ENCODE results near the gene PLA2G4E. TPM values are rescaled to one million over a fixed set of nuclear protein-coding genes. Genes with fewer than 3 reads are reported as not detected.

Gene PLA2G4E
- polyA plus RNA-seq, 3 donors, result not detected

DNA sequence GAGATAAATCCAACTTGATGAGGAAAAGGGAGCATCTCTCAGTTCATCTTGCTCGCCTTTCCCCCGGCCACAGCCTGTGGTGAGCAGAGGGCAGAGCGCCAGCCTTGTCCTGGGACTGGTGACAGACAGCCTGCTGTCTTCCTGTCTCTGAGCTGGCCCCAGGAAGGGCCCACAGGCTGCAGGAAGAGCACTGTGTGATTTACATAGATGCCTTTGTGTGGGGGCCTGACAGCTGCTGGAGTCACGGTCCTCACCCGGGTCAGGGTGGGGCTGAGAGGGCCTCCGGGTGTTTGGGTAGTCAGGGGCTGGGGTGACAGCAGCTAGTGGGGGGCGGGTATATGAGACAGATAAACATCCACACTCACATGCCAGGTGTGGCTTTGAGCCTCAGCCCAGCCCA lies 44.2 kb upstream of the PLA2G4E start:
- no peak overlapping the region for H2AFZ ChIP-seq (ENCODE audit: insufficient read depth, low read depth, low read length, poor library complexity, severe bottlenecking)
- Mint-ChIP-seq H3K4me3 (no peak overlapping the region), H3K4me1 (peaks cover 10% of the 10 kb centered on the region), H3K36me3 (no peaks in the 10 kb centered on the region), H3K27ac (no peak overlapping the region), H3K27me3 (ENCODE audit: low read depth in 3 of 3) (peaks cover 0 to 12% (median under 1%) of the 10 kb centered on the region in 3 donors), H3K9me3 (peaks cover 2 to 9% (median 6%) of the 10 kb centered on the region in 7 donors)
- intact Hi-C loops (cut with micrococcal nuclease), result no loop called here
- H3K79me2 ChIP-seq (ENCODE audit: insufficient read depth, low read length), result no peaks in the 10 kb centered on the region
- TF ChIP-seq, protein P1, sequence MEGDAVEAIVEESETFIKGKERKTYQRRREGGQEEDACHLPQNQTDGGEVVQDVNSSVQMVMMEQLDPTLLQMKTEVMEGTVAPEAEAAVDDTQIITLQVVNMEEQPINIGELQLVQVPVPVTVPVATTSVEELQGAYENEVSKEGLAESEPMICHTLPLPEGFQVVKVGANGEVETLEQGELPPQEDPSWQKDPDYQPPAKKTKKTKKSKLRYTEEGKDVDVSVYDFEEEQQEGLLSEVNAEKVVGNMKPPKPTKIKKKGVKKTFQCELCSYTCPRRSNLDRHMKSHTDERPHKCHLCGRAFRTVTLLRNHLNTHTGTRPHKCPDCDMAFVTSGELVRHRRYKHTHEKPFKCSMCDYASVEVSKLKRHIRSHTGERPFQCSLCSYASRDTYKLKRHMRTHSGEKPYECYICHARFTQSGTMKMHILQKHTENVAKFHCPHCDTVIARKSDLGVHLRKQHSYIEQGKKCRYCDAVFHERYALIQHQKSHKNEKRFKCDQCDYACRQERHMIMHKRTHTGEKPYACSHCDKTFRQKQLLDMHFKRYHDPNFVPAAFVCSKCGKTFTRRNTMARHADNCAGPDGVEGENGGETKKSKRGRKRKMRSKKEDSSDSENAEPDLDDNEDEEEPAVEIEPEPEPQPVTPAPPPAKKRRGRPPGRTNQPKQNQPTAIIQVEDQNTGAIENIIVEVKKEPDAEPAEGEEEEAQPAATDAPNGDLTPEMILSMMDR (IDR thresholded peaks at IDR 0.05), result no peak
- DNase-seq, result no peak
- H3K4me1 ChIP-seq (ENCODE audit: control insufficient read depth in 1 of 2, insufficient read depth in 2 of 2, low read length in 2 of 2), result peaks cover 0 to 3% of the 10 kb centered on the region in 2 donors
- H3K27me3 ChIP-seq (ENCODE audit: control insufficient read depth in 2 of 2, insufficient read depth in 2 of 2, low read length in 2 of 2), result no peaks in the 10 kb centered on the region
- H3K36me3 ChIP-seq (replicated peaks in 1 of 2; ENCODE audit: control insufficient read depth in 1 of 2, insufficient read depth in 2 of 2, low read length in 2 of 2), result no peaks in the 10 kb centered on the region
- 32% methylated on average over 3 of the region's 7 CpGs for WGBS (ENCODE audit: insufficient coverage)
- no peaks in the 10 kb centered on the region for H3K9me3 ChIP-seq (replicated peaks in 1 of 2; ENCODE audit: control insufficient read depth in 1 of 2, insufficient read depth in 1 of 2, low read length in 2 of 2)
- no peaks in the 10 kb centered on the region for H4K20me1 ChIP-seq (ENCODE audit: insufficient read depth, low read length)
- H3K4me2 ChIP-seq (replicated peaks; ENCODE audit: extremely low read depth, low read length, poor library complexity, severe bottlenecking), result no peak overlapping the region
- H3K27ac ChIP-seq (ENCODE audit: low read depth in 1 of 2, low read length in 2 of 2), result no peak overlapping the region
- no peak overlapping the region for H3K4me3 ChIP-seq (replicated peaks in 1 of 3; ENCODE audit: low read depth in 2 of 3, low read length in 3 of 3)
- peak overlapping the region; percentile 8 for H3K9ac ChIP-seq (ENCODE audit: insufficient read depth, low read length, poor library complexity, severe bottlenecking)

DNA sequence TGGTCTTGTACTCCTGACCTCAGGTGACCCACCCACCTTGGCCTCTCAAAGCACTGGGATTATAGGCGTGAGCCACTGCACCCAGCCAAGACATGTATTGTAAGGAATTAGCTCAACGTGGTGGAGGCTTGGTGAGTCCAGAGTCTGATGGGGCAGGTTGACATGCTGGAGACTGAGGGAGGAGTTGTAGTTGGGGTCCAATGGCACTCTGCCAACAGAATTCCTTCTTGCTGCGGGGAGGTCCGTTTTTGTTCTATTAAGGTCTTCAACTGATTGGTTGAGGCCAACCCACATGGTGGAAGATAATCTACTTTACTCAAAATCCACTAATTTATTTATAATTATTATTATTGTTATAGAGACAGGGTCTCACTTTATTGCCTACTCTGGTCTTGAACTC lies 43.4 kb upstream of the PLA2G4E start:
- TF ChIP-seq, protein P1 (IDR thresholded peaks at IDR 0.05), result no peak
- 100% methylated on average over 2 of the region's 4 CpGs for WGBS (ENCODE audit: insufficient coverage)

More for the DNA sequence above, 43.4 kb upstream of the PLA2G4E start:
- Mint-ChIP-seq H3K4me3 (no peak overlapping the region), H3K36me3 (no peaks in the 10 kb centered on the region), H3K9me3 (peaks cover 2 to 9% (median 6%) of the 10 kb centered on the region in 7 donors), H3K4me1 (peaks cover 14% of the 10 kb centered on the region), H3K27me3 (ENCODE audit: low read depth in 3 of 3) (peaks cover 0 to 12% (median 0%) of the 10 kb centered on the region in 3 donors), H3K27ac (no peak overlapping the region)
- H4K20me1 ChIP-seq (ENCODE audit: insufficient read depth, low read length), result no peaks in the 10 kb centered on the region
- peaks cover 0 to 5% of the 10 kb centered on the region in 2 donors for H3K4me1 ChIP-seq (ENCODE audit: control insufficient read depth in 1 of 2, insufficient read depth in 2 of 2, low read length in 2 of 2)
- H3K9ac ChIP-seq (ENCODE audit: insufficient read depth, low read length, poor library complexity, severe bottlenecking), result no peak overlapping the region
- H3K9me3 ChIP-seq (replicated peaks in 1 of 2; ENCODE audit: control insufficient read depth in 1 of 2, insufficient read depth in 1 of 2, low read length in 2 of 2), result no peaks in the 10 kb centered on the region
- intact Hi-C loops (cut with micrococcal nuclease), result no loop called here
- H3K36me3 ChIP-seq (replicated peaks in 1 of 2; ENCODE audit: control insufficient read depth in 1 of 2, insufficient read depth in 2 of 2, low read length in 2 of 2), result no peaks in the 10 kb centered on the region
- DNase-seq, result no peak
- no peaks in the 10 kb centered on the region for H3K27me3 ChIP-seq (ENCODE audit: control insufficient read depth in 2 of 2, insufficient read depth in 2 of 2, low read length in 2 of 2)
- no peak overlapping the region for H3K4me3 ChIP-seq (replicated peaks in 1 of 3; ENCODE audit: low read depth in 2 of 3, low read length in 3 of 3)
- H3K79me2 ChIP-seq (ENCODE audit: insufficient read depth, low read length), result no peaks in the 10 kb centered on the region
- H3K27ac ChIP-seq (ENCODE audit: low read depth in 1 of 2, low read length in 2 of 2), result no peak overlapping the region
- H3K4me2 ChIP-seq (replicated peaks; ENCODE audit: extremely low read depth, low read length, poor library complexity, severe bottlenecking), result no peak overlapping the region
- no peak overlapping the region for H2AFZ ChIP-seq (ENCODE audit: insufficient read depth, low read depth, low read length, poor library complexity, severe bottlenecking)

Measured in CD14-positive monocyte (primary cell).